ENCODE data around the gene ATP5PD.

- peak; percentile 91 for TF ChIP-seq POLR2AphosphoS5 (IDR thresholded peaks at IDR 0.05; ENCODE audit: low read depth, low read length)
- TF ChIP-seq REST (IDR thresholded peaks at IDR 0.05; ENCODE audit: insufficient read depth in 1 of 2, low read depth in 2 of 2, low read length in 2 of 2) = peak; percentile 57 to 72
These were observed 34.2 kb downstream of the ATP5PD start, which contains the start of gene MRPL58 for GRCh38 chr17:75012346-75013091.
